Panc1 (cell line): ENCODE measurements around the gene MAIP1. TPM values are rescaled to one million over a fixed set of nuclear protein-coding genes. Genes with fewer than 3 reads are reported as not detected.

Source experiments
- ATAC-seq: fragments of 200-7000 bp; cut with Tn5 transposase; 2 replicates; pipeline ENCODE4 v1.9.1; 2020; ENCODE audit warnings: mild to moderate bottlenecking, moderate library complexity
- BruUV-seq: library from RNA; stranded (reverse); fragments of 400-500 nt; replicated peaks from 2 replicates; lab custom pipeline; 2021; lab: Mats Ljungman, UMichigan
- CTCF ChIA-PET: fragments of 300-600 bp; sonication (Branson Sonifier 250); formaldehyde crosslinking; loops from one replicate; lab custom pipeline; 2022; ENCODE audit warnings: antibody characterized with exemption; lab: Charles Lee
- POLR2A ChIA-PET: fragments of 300-600 bp; sonication (Branson Sonifier 250); formaldehyde crosslinking; loops from one replicate; lab custom pipeline; 2022; ENCODE audit warnings: antibody characterized with exemption; lab: Charles Lee
- DNase-seq: peaks from one replicate; pipeline ENCODE4 v3.0.0-alpha.2; 2010; ENCODE audit warnings: low read depth, low spot score
- H3K27ac ChIP-seq: 2 replicates; pipeline ENCODE4 v1.5.1; 2011; ENCODE audit warnings: mild to moderate bottlenecking, low read length, inconsistent platforms
- H3K27me3 ChIP-seq: fragments of 200-500 bp; sonication (Bioruptor generic); 2 replicates; pipeline ENCODE4 v1.6.0; 2014; ENCODE audit warnings: low read length, inconsistent platforms; ENCODE audit not compliant: control insufficient read depth, insufficient read depth
- H3K36me3 ChIP-seq: fragments of 200-500 bp; sonication (Bioruptor generic); 2 replicates; pipeline ENCODE4 v1.5.1; 2014; ENCODE audit warnings: inconsistent platforms, mild to moderate bottlenecking, low read length, moderate library complexity; ENCODE audit not compliant: control insufficient read depth, insufficient read depth
- H3K4me1 ChIP-seq: 2 replicates; pipeline ENCODE4 v1.5.1; 2011; ENCODE audit warnings: inconsistent platforms, mild to moderate bottlenecking, low read length, moderate library complexity; ENCODE audit not compliant: control insufficient read depth, insufficient read depth
- H3K4me3 ChIP-seq, 2 experiments: 2 replicates each; pipeline ENCODE4 v1.5.1; 2011 to 2012; ENCODE audit warnings: low read depth in 2 of 2, low read length in 2 of 2, mild to moderate bottlenecking in 2 of 2, inconsistent platforms in 1 of 2, moderate library complexity in 1 of 2
- H3K9me3 ChIP-seq: fragments of 200-500 bp; sonication (Bioruptor generic); 2 replicates; pipeline ENCODE4 v1.5.1; 2014; ENCODE audit warnings: low read depth, mild to moderate bottlenecking, inconsistent platforms, low read length, moderate library complexity; ENCODE audit not compliant: control insufficient read depth, insufficient read depth
- POLR2AphosphoS5 ChIP-seq: IDR thresholded peaks from 2 replicates; pipeline ENCODE4 v1.6.1; 2012; ENCODE audit warnings: mild to moderate bottlenecking, low read depth, low read length, moderate library complexity
- SIN3A ChIP-seq: IDR thresholded peaks from 2 replicates; pipeline ENCODE4 v1.6.1; 2012; ENCODE audit warnings: low read depth, mild to moderate bottlenecking, low read length, moderate library complexity, borderline replicate concordance; ENCODE audit not compliant: insufficient read depth
- TCF7L2 ChIP-seq: IDR thresholded peaks from 2 replicates; pipeline ENCODE4 v1.6.1; 2011; ENCODE audit warnings: mild to moderate bottlenecking, low read depth, low read length, inconsistent platforms
- in situ Hi-C: cut with HindIII; loops from 2 replicates; pipeline ENCODE4 v1.10.0; 2016; ENCODE audit warnings: low sequenced_read_pairs, low pct_unique_long_range_greater_than_20kb
- intact Hi-C: fragments of 100-400 bp; cut with micrococcal nuclease; formaldehyde crosslinking; loops from one replicate; pipeline ENCODE4 v1.10.0; 2022; ENCODE audit not compliant: unreplicated experiment
- total RNA-seq: library from RNA; stranded (reverse); gene quantifications from one replicate; pipeline ENCODE4 v1.2.1, GENCODE V29; 2021; ENCODE audit not compliant: unreplicated experiment
- TF ChIP-seq, protein P1 (sequence below), 2 experiments: IDR thresholded peaks; 2 replicates each; pipeline ENCODE4 v1.6.1; 2011 to 2012; ENCODE audit warnings: low read depth in 2 of 2, control low read depth in 1 of 2, low read length in 1 of 2, mild to moderate bottlenecking in 1 of 2, moderate library complexity in 1 of 2; ENCODE audit not compliant: insufficient read depth in 1 of 2
- TF ChIP-seq, protein P2 (sequence below): fragments of 450-650 bp; IDR thresholded peaks from 2 replicates; pipeline ENCODE4 v1.5.1; 2017; ENCODE audit warnings: mild to moderate bottlenecking

MAIP1 gene
- total RNA-seq, 1 experiment from 2014 or later: 20.9 TPM

GRCh38 chr2:199956062-199956380 lies 639 bp downstream of the MAIP1 start:
- BruUV-seq: no TSS peak
- H3K27ac ChIP-seq: peak overlapping the region; percentile 98
- TF ChIP-seq POLR2AphosphoS5 (no peak), TCF7L2 (no peak), SIN3A (no peak)
- TF ChIP-seq, protein P1, sequence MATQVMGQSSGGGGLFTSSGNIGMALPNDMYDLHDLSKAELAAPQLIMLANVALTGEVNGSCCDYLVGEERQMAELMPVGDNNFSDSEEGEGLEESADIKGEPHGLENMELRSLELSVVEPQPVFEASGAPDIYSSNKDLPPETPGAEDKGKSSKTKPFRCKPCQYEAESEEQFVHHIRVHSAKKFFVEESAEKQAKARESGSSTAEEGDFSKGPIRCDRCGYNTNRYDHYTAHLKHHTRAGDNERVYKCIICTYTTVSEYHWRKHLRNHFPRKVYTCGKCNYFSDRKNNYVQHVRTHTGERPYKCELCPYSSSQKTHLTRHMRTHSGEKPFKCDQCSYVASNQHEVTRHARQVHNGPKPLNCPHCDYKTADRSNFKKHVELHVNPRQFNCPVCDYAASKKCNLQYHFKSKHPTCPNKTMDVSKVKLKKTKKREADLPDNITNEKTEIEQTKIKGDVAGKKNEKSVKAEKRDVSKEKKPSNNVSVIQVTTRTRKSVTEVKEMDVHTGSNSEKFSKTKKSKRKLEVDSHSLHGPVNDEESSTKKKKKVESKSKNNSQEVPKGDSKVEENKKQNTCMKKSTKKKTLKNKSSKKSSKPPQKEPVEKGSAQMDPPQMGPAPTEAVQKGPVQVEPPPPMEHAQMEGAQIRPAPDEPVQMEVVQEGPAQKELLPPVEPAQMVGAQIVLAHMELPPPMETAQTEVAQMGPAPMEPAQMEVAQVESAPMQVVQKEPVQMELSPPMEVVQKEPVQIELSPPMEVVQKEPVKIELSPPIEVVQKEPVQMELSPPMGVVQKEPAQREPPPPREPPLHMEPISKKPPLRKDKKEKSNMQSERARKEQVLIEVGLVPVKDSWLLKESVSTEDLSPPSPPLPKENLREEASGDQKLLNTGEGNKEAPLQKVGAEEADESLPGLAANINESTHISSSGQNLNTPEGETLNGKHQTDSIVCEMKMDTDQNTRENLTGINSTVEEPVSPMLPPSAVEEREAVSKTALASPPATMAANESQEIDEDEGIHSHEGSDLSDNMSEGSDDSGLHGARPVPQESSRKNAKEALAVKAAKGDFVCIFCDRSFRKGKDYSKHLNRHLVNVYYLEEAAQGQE (IDR thresholded peaks at IDR 0.05; ENCODE audit: insufficient read depth in 1 of 2, low read depth in 2 of 2, low read length in 1 of 2): no peak
- TF ChIP-seq, protein P2, sequence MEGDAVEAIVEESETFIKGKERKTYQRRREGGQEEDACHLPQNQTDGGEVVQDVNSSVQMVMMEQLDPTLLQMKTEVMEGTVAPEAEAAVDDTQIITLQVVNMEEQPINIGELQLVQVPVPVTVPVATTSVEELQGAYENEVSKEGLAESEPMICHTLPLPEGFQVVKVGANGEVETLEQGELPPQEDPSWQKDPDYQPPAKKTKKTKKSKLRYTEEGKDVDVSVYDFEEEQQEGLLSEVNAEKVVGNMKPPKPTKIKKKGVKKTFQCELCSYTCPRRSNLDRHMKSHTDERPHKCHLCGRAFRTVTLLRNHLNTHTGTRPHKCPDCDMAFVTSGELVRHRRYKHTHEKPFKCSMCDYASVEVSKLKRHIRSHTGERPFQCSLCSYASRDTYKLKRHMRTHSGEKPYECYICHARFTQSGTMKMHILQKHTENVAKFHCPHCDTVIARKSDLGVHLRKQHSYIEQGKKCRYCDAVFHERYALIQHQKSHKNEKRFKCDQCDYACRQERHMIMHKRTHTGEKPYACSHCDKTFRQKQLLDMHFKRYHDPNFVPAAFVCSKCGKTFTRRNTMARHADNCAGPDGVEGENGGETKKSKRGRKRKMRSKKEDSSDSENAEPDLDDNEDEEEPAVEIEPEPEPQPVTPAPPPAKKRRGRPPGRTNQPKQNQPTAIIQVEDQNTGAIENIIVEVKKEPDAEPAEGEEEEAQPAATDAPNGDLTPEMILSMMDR: no peak
- no peaks in the 10 kb centered on the region for H3K27me3 ChIP-seq
- H3K9me3 ChIP-seq: no peaks in the 10 kb centered on the region
- peaks cover 26% of the 10 kb centered on the region for H3K36me3 ChIP-seq
- ChIA-PET POLR2A (no interaction called here), CTCF (no interaction called here)
- intact Hi-C loops: no loop called here
- in situ Hi-C loops: no loop called here
- DNase-seq (no peak), ATAC-seq (peak; percentile 12)
- peaks cover 5% of the 10 kb centered on the region for H3K4me1 ChIP-seq
- peak overlapping the region; percentile 77 to 97 for H3K4me3 ChIP-seq

DNA sequence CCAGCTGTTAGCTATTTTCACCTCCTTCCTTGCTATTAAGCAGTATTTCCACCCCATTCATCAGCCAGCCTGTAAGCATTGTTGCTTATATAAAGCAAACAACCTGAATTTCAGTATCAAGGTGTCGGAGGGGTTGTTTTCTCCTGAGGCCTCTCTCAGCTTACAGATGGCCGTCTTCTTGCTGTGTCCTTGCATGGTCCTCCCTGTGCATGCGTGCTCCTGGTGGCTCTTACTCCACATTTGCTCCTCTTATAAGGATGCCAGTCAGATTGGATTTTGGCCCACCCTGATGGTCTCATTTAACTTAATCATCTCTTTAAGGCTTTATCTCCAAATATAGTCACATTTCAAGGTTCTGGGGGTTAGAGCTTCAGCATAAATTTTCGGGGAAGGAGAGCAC lies 2.6 kb downstream of the MAIP1 start:
- no peak overlapping the region for H3K4me3 ChIP-seq
- no peak overlapping the region for H3K27ac ChIP-seq
- intact Hi-C loops: no loop called here
- in situ Hi-C loops: no loop called here
- peaks cover 36% of the 10 kb centered on the region for H3K36me3 ChIP-seq
- CTCF ChIA-PET: no interaction called here
- ATAC-seq (no peak), DNase-seq (no peak)
- no peaks in the 10 kb centered on the region for H3K9me3 ChIP-seq
- BruUV-seq: no TSS peak
- TF ChIP-seq, protein P1 (IDR thresholded peaks at IDR 0.05; ENCODE audit: insufficient read depth in 1 of 2, low read depth in 2 of 2, low read length in 1 of 2): no peak
- TF ChIP-seq TCF7L2 (no peak), SIN3A (no peak), POLR2AphosphoS5 (no peak)
- TF ChIP-seq, protein P2: no peak
- POLR2A ChIA-PET: no interaction called here
- peaks cover 3% of the 10 kb centered on the region for H3K4me1 ChIP-seq
- H3K27me3 ChIP-seq: no peaks in the 10 kb centered on the region
